ENCODE measurements around the gene FZD1.

Gene FZD1

GRCh38 chr7:91264046-91264923 lies at the start of gene FZD1:
Gene FZD1 (plus strand): TSS chr7:91264433. CDS start chr7:91264881, 448 bp downstream.
- TF ChIP-seq CTCF (conservative IDR thresholded peaks at IDR 0.05; ENCODE audit: low read depth, low read length), result no peak
- peak within 1 kb of the TSS; percentile 73 for H3K4me3 ChIP-seq (ENCODE audit: low read depth, low read length)
- DNase-seq (ENCODE audit: low read depth), result peak; percentile 99

GRCh38 chr7:91226411-91226810 lies 37.8 kb upstream of the FZD1 start:
- H3K4me3 ChIP-seq (ENCODE audit: low read depth, low read length), result no peak overlapping the region
- no peak for TF ChIP-seq CTCF (conservative IDR thresholded peaks at IDR 0.05; ENCODE audit: low read depth, low read length)
- no peak for DNase-seq (ENCODE audit: low read depth)

GRCh38 chr7:91228327-91228726 lies 35.9 kb upstream of the FZD1 start:
- TF ChIP-seq CTCF (conservative IDR thresholded peaks at IDR 0.05; ENCODE audit: low read depth, low read length), result no peak
- DNase-seq (ENCODE audit: low read depth), result no peak
- no peak overlapping the region for H3K4me3 ChIP-seq (ENCODE audit: low read depth, low read length)

- no peak overlapping the region for H3K4me3 ChIP-seq (ENCODE audit: low read depth, low read length)
- DNase-seq (ENCODE audit: low read depth), result no peak
- TF ChIP-seq CTCF (conservative IDR thresholded peaks at IDR 0.05; ENCODE audit: low read depth, low read length), result no peak
Observed at GRCh38 chr7:91228927-91229558, 35.2 kb upstream of the FZD1 start.

DNA sequence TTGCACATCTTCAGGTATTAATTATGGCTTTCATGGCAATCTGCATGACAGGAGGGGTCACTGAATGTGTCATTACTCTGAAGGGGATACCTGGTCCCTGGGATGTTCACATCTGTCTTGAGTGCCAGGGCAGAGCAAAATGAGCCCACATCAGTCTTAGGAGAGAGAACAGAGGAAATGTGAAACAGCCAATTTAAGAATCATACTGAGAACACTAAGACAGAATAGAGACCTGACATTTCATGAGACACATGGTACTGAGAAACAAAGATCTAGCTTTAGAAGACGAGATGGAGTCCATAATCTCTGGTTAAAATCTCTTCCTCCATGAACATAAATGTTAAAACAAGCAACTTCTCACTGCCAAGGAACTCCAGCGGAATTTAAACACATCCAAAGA lies 34.1 kb upstream of the FZD1 start:
- H3K4me3 ChIP-seq (ENCODE audit: low read depth, low read length), result no peak overlapping the region
- no peak for TF ChIP-seq CTCF (conservative IDR thresholded peaks at IDR 0.05; ENCODE audit: low read depth, low read length)
- DNase-seq (ENCODE audit: low read depth), result no peak

GRCh38 chr7:91230503-91230902 lies 33.7 kb upstream of the FZD1 start:
- no peak for DNase-seq (ENCODE audit: low read depth)
- no peak overlapping the region for H3K4me3 ChIP-seq (ENCODE audit: low read depth, low read length)
- no peak for TF ChIP-seq CTCF (conservative IDR thresholded peaks at IDR 0.05; ENCODE audit: low read depth, low read length)
